Gastrocnemius medialis (tissue), 4 donors: Measurements from ENCODE around the gene PAX2. TPM values are rescaled to one million over a fixed set of nuclear protein-coding genes. Genes with fewer than 3 reads are reported as not detected.

Experiments
- ATAC-seq, 2 donors: fragments of 150-250 bp; one replicate each; pipeline ENCODE4 v1.9.1; 2016
- DNase-seq, 2 donors: peaks; one replicate each; pipeline ENCODE4 v3.0.0-alpha.2; 2019
- H3K27ac ChIP-seq, 4 donors: fragments of 200-600 bp; sonication (generic); 1 replicate in 1 of 4; 2 replicates in 3 of 4; pipeline ENCODE4 v1.5.1; 2016 to 2018; ENCODE audit warnings: mild to moderate bottlenecking in 2 of 4, moderate library complexity in 1 of 4
- H3K27me3 ChIP-seq, 3 donors: fragments of 200-600 bp; sonication (generic) in 2 of 3; 1 replicate in 1 of 3; 2 replicates in 2 of 3; pipeline versions ENCODE4 v1.5.1 to v1.6.0; 2016 to 2019; ENCODE audit warnings: mild to moderate bottlenecking in 1 of 3, moderate library complexity in 1 of 3
- H3K36me3 ChIP-seq, 2 donors: fragments of 200-600 bp; sonication (generic) in 1 of 2; one replicate each; pipeline ENCODE4 v1.5.1; 2017 to 2018
- H3K4me1 ChIP-seq, 2 donors: fragments of 200-600 bp; sonication (generic) in 1 of 2; one replicate each; pipeline ENCODE4 v1.5.1; 2016 to 2017; ENCODE audit warnings: mild to moderate bottlenecking in 2 of 2
- H3K4me3 ChIP-seq, 4 donors: fragments of 200-600 bp; sonication (generic) in 3 of 4; 1 replicate in 1 of 4; 2 replicates in 3 of 4; pipeline ENCODE4 v1.5.1; 2016 to 2019; ENCODE audit warnings: mild to moderate bottlenecking in 2 of 4
- H3K9me3 ChIP-seq, 3 donors: fragments of 200-600 bp; sonication (generic) in 2 of 3; 1 replicate in 1 of 3; 2 replicates in 2 of 3; pipeline ENCODE4 v1.5.1; 2016 to 2019
- CTCF ChIP-seq, 5 experiments: fragments of 450-650 bp in 3 of 5; fragments of 200-600 bp in 2 of 5; sonication (generic) in 2 of 5; IDR thresholded peaks in 4 of 5; conservative IDR thresholded peaks in 1 of 5; 1 replicate in 4 of 5; 2 replicates in 1 of 5; pipeline ENCODE4 v1.5.1; 2016 to 2019; ENCODE audit warnings: antibody characterized with exemption in 5 of 5, mild to moderate bottlenecking in 3 of 5, moderate library complexity in 3 of 5
- POLR2A ChIP-seq, 2 donors: fragments of 450-650 bp; IDR thresholded peaks; one replicate each; pipeline ENCODE4 v1.6.1; 2017; ENCODE audit warnings: antibody characterized with exemption in 2 of 2, mild to moderate bottlenecking in 2 of 2, moderate library complexity in 2 of 2
- in situ Hi-C, 4 donors: fragments of 200-750 bp; cut with MboI; loops; one replicate each; pipeline versions ENCODE4 v1.15.0 to v1.8.0; 2017; ENCODE audit warnings: low sequenced_read_pairs in 4 of 4
- intact Hi-C: fragments of 100-400 bp; cut with DNase I; formaldehyde crosslinking; loops from one replicate; pipeline ENCODE4 v1.15.1; 2023; ENCODE audit warnings: low total_unique reads
- total RNA-seq, 4 donors: library from RNA; depleted of rRNA; stranded (reverse); fragments of >200 nt; gene quantifications; one replicate each; pipeline versions ENCODE4 v1.1.0 to v1.2.3, GENCODE V29; 2016

Gene PAX2
- total RNA-seq, 4 donors from 2014 or later, result not detected

GRCh38 chr10:100838986-100839385 lies 93.6 kb downstream of the PAX2 start:
- in situ Hi-C loops (no loop called here), intact Hi-C loops (no loop called here)
- ATAC-seq, result no peak

GRCh38 chr10:100841528-100841927 lies 96.1 kb downstream of the PAX2 start:
- DNase-seq, result no peak
- in situ Hi-C loops, result no loop called here
- no peaks in the 10 kb centered on the region for H3K4me1 ChIP-seq

More at GRCh38 chr10:100838986-100839385, 93.6 kb downstream of the PAX2 start:
- Histone ChIP-seq H3K36me3 (no peaks in the 10 kb centered on the region), H3K4me3 (no peak overlapping the region), H3K9me3 (no peaks in the 10 kb centered on the region), H3K4me1 (no peaks in the 10 kb centered on the region), H3K27ac (no peak overlapping the region), H3K27me3 (peaks cover 20 to 42% (median 36%) of the 10 kb centered on the region in 3 donors)
- no peak for TF ChIP-seq POLR2A (IDR thresholded peaks at IDR 0.05)
- TF ChIP-seq CTCF (IDR thresholded peaks at IDR 0.05 in 4 of 5, conservative IDR thresholded peaks at IDR 0.05 in 1 of 5), result no peak
- DNase-seq, result no peak

GRCh38 chr10:100847440-100847839 lies 102.1 kb downstream of the PAX2 start:
- DNase-seq (no peak), ATAC-seq (no peak)
- Histone ChIP-seq H3K27ac (no peak overlapping the region), H3K36me3 (no peaks in the 10 kb centered on the region), H3K9me3 (no peaks in the 10 kb centered on the region), H3K4me3 (no peak overlapping the region), H3K27me3 (peaks cover 19 to 40% (median 24%) of the 10 kb centered on the region in 3 donors), H3K4me1 (no peaks in the 10 kb centered on the region)
- in situ Hi-C loops (no loop called here), intact Hi-C loops (no loop called here)
- TF ChIP-seq POLR2A (IDR thresholded peaks at IDR 0.05) (no peak), CTCF (IDR thresholded peaks at IDR 0.05 in 4 of 5, conservative IDR thresholded peaks at IDR 0.05 in 1 of 5) (no peak)

More at GRCh38 chr10:100841528-100841927, 96.1 kb downstream of the PAX2 start:
- Histone ChIP-seq H3K27me3 (peaks cover 16 to 50% (median 22%) of the 10 kb centered on the region in 3 donors), H3K36me3 (no peaks in the 10 kb centered on the region), H3K4me3 (no peak overlapping the region), H3K27ac (no peak overlapping the region), H3K9me3 (no peaks in the 10 kb centered on the region)
- no peak for TF ChIP-seq POLR2A (IDR thresholded peaks at IDR 0.05)
- TF ChIP-seq CTCF (IDR thresholded peaks at IDR 0.05 in 4 of 5, conservative IDR thresholded peaks at IDR 0.05 in 1 of 5), result no peak
- intact Hi-C loops, result no loop called here
- ATAC-seq, result no peak

- intact Hi-C loops (no loop called here), in situ Hi-C loops (no loop called here)
- Histone ChIP-seq H3K4me1 (no peaks in the 10 kb centered on the region), H3K9me3 (no peaks in the 10 kb centered on the region), H3K4me3 (no peak overlapping the region), H3K36me3 (no peaks in the 10 kb centered on the region), H3K27ac (no peak overlapping the region), H3K27me3 (peaks cover 20 to 40% (median 21%) of the 10 kb centered on the region in 3 donors)
- ATAC-seq (no peak), DNase-seq (no peak)
- no peak for TF ChIP-seq POLR2A (IDR thresholded peaks at IDR 0.05)
- no peak for TF ChIP-seq CTCF (IDR thresholded peaks at IDR 0.05 in 4 of 5, conservative IDR thresholded peaks at IDR 0.05 in 1 of 5)
These were observed 103.4 kb downstream of the PAX2 start for GRCh38 chr10:100848770-100849169.

- Histone ChIP-seq H3K36me3 (no peaks in the 10 kb centered on the region), H3K27me3 (peaks cover 0 to 15% (median 9%) of the 10 kb centered on the region in 3 donors), H3K9me3 (no peaks in the 10 kb centered on the region), H3K27ac (no peak overlapping the region), H3K4me1 (no peaks in the 10 kb centered on the region), H3K4me3 (no peak overlapping the region)
- no peak for DNase-seq
- intact Hi-C loops, result no loop called here
- no peak for ATAC-seq
- TF ChIP-seq POLR2A (IDR thresholded peaks at IDR 0.05), result no peak
- TF ChIP-seq CTCF (IDR thresholded peaks at IDR 0.05 in 4 of 5, conservative IDR thresholded peaks at IDR 0.05 in 1 of 5), result no peak
- in situ Hi-C loops, result no loop called here
These were observed 112.9 kb downstream of the PAX2 start for GRCh38 chr10:100858261-100858660.
